LNCAP (cell line): ENCODE results near the gene IL3.

ENCODE experiments used
- CTCF ChIP-seq: fragments of 450-650 bp; IDR thresholded peaks from 2 replicates; pipeline ENCODE4 v1.5.1; 2017; ENCODE audit warnings: mild to moderate bottlenecking

IL3 gene

GRCh38 chr5:132030610-132031009 lies 29.8 kb upstream of the IL3 start:
- no peak for TF ChIP-seq CTCF

GRCh38 chr5:132032196-132032595 lies 28.3 kb upstream of the IL3 start:
- TF ChIP-seq CTCF = no peak

- no peak for TF ChIP-seq CTCF
Measured at GRCh38 chr5:132033122-132033521, 27.3 kb upstream of the IL3 start.

- TF ChIP-seq CTCF = no peak
Measured at GRCh38 chr5:132037353-132037752, 23.1 kb upstream of the IL3 start.

GRCh38 chr5:132044207-132044606 lies 16.2 kb upstream of the IL3 start:
- no peak for TF ChIP-seq CTCF

- TF ChIP-seq CTCF = no peak
Measured at GRCh38 chr5:132046880-132047299, 13.6 kb upstream of the IL3 start.

- TF ChIP-seq CTCF = no peak
Measured at GRCh38 chr5:132049093-132049492, 11.4 kb upstream of the IL3 start.

GRCh38 chr5:132049559-132049958 lies 10.9 kb upstream of the IL3 start:
- no peak for TF ChIP-seq CTCF
